Duodenal mucosa (tissue), 2 donors: ENCODE measurements around the gene ZNF578.
"Not testable (repeated sequence)": the region's sequence is repeated elsewhere in the genome, so short reads cannot be mapped to it uniquely, and the experiment has no call there.

Experiments used
- H3K27ac ChIP-seq: one replicate; pipeline ENCODE4 v1.7.0; 2013; ENCODE audit warnings: low read depth, low read length
- H3K27me3 ChIP-seq, 2 donors: one replicate each; pipeline ENCODE4 v1.7.0; 2013; ENCODE audit warnings: low read length in 2 of 2, control low read depth in 1 of 2; ENCODE audit not compliant: insufficient read depth in 2 of 2, control insufficient read depth in 1 of 2
- H3K36me3 ChIP-seq, 2 donors: one replicate each; pipeline ENCODE4 v1.7.0; 2013; ENCODE audit warnings: low read length in 2 of 2, control low read depth in 1 of 2; ENCODE audit not compliant: insufficient read depth in 2 of 2, control insufficient read depth in 1 of 2
- H3K4me1 ChIP-seq, 2 donors: one replicate each; pipeline ENCODE4 v1.7.0; 2013; ENCODE audit warnings: low read length in 2 of 2, control low read depth in 1 of 2; ENCODE audit not compliant: insufficient read depth in 2 of 2, control insufficient read depth in 1 of 2
- H3K4me3 ChIP-seq, 2 donors: one replicate each; pipeline ENCODE4 v1.7.0; 2013; ENCODE audit warnings: low read length in 2 of 2, low read depth in 1 of 2
- H3K9ac ChIP-seq, 2 donors: one replicate each; pipeline ENCODE4 v1.7.0; 2013; ENCODE audit warnings: low read length in 2 of 2, low read depth in 1 of 2
- H3K9me3 ChIP-seq, 2 donors: one replicate each; pipeline ENCODE4 v1.7.0; 2013; ENCODE audit warnings: low read length in 2 of 2, control low read depth in 1 of 2; ENCODE audit not compliant: control insufficient read depth in 1 of 2

Gene ZNF578

DNA sequence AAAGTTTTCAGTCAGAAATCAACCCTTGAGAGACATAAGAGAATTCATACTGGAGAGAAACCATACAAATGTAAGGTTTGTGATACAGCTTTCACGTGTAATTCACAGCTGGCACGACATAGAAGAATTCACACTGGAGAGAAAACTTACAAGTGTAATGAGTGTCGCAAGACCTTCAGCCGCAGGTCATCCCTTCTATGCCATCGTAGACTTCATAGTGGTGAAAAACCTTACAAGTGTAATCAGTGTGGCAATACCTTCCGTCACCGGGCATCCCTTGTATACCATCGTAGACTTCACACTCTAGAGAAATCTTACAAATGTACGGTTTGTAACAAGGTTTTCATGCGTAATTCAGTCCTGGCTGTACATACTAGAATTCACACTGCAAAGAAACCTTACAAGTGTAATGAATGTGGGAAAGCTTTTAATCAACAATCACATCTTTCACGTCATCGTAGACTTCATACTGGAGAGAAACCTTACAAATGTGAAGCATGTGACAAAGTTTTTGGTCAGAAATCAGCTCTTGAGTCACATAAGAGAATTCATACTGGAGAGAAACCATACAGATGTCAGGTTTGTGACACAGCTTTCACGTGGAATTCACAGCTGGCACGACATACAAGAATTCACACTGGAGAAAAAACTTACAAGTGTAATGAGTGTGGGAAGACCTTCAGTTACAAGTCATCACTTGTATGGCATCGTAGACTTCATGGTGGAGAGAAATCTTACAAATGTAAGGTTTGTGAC is 101.0 kb downstream of the ZNF578 start:
- Histone ChIP-seq H3K4me3 (peak overlapping the region; percentile 48 to 53), H3K27ac (no peak overlapping the region), H3K4me1 (no peaks in the 10 kb centered on the region), H3K27me3 (no peaks in the 10 kb centered on the region), H3K36me3 (peaks cover 36 to 79% of the 10 kb centered on the region in 2 donors), H3K9ac (no peak overlapping the region), H3K9me3 (peaks cover 73 to 77% of the 10 kb centered on the region in 2 donors)

- Histone ChIP-seq H3K27me3 (no peaks in the 10 kb centered on the region), H3K27ac (no peak overlapping the region), H3K4me3 (peak overlapping the region in 1 of 2 donors; percentile 21), H3K4me1 (no peaks in the 10 kb centered on the region), H3K36me3 (peaks cover 23 to 72% of the 10 kb centered on the region in 2 donors), H3K9ac (no peak overlapping the region), H3K9me3 (peaks cover 64 to 80% of the 10 kb centered on the region in 2 donors)
Observed at GRCh38 chr19:52557231-52557995, 104.1 kb downstream of the ZNF578 start.

DNA sequence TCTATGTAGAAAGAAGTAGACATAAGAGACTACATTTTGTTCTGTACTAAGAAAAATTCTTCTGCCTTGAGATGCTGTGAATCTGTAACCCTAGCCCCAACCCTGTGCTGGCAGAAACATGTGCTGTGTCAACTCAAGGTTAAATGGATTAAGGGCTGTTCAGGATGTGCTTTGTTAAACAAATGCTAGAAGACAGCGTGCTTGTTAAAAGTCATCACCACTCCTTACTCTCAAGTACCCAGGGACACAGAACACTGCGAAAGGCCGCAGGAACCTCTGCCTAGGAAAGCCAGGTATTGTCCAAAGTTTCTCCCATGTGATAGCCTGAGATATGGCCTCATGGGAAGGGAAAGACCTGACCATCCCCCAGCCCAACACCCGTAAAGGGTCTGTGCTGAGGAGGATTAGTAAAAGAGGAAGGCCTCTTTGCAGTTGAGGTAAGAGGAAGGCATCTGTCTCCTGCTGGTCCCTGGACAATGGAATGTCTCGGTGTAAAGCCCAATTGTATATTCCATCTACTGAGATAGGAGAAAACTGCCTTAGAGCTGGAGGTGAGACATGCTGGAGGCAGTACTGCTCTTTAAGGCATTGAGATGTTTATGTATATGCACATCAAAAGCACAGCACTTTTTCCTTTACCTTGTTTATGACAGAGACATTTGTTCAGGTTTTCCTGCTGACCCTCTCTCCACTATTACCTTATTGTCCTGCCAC is 105.5 kb downstream of the ZNF578 start:
- H3K27ac ChIP-seq, H3K4me3 ChIP-seq, H3K9ac ChIP-seq, H3K27me3 ChIP-seq, H3K4me1 ChIP-seq: not testable (repeated sequence)
- Histone ChIP-seq H3K36me3 (peaks cover 22 to 68% of the 10 kb centered on the region in 2 donors), H3K9me3 (peaks cover 61 to 80% of the 10 kb centered on the region in 2 donors)

DNA sequence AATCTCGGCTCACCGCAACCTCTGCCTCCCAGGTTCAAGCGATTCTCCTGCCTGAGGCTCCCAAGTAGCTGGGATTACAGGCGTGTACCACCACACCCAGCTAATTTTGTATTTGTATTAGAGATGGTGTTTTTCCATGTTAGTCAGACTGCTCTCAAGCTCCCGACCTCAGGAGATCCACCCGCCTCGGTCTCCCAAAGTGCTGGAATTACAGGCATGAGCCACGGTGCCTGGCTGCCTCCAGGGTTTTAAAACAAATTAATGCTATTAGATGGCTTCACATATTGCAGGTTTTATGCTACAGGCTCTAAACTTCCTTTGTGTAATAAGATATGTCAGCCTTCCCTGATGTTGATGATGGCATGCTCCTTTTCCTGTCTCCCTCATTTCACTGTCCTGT is 108.3 kb downstream of the ZNF578 start:
- Histone ChIP-seq H3K36me3 (peaks cover 13 to 55% of the 10 kb centered on the region in 2 donors), H3K9me3 (peaks cover 57 to 75% of the 10 kb centered on the region in 2 donors)
- H3K27ac ChIP-seq, H3K4me3 ChIP-seq, H3K9ac ChIP-seq, H3K4me1 ChIP-seq, H3K27me3 ChIP-seq: not testable (repeated sequence)
